ENCODE data around the gene AMH. TPM values are rescaled to one million over a fixed set of nuclear protein-coding genes. Genes with fewer than 3 reads are reported as not detected.
A peak's percentile ranks its signal among the peaks of the same experiment; 100 is the strongest.

AMH gene
- total and polyA plus RNA-seq, 2 of the 13 experiments (the other 11 are each of a cell fraction or from before 2014, with no cell fraction given): 0.03 to 0.18 TPM

DNA sequence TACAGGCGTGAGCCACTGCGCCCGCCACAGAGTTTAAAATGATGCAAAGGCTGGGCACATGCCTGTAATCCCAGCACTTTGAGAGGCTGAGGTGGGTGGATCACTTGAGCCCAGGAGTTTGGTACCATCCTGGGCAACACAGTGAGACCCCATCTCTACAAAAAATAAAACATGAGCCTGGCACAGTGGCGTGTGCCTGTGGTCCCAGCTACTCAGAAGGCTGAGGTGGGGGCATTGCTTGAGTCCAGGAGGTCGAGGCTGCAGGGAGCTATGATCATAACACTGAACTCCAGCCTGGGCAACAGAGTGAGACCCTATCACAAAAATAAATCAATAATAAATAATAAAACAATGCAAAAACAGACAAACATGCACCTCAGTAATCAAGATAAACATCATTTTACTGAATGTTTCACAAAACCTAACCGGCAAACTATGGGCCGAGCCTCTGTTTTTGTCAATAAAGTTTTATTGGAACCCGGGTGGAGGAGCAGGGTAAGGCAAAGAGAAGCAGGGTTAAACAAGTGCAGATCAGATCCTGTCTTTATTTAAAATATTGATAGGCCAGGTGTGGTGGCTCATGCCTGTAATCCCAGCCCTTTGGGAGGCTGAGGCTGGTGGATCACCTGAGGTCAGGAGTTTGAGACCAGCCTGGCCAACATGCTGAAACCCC is 34.8 kb downstream of the AMH start (continued):
- TF ChIP-seq, protein P1, sequence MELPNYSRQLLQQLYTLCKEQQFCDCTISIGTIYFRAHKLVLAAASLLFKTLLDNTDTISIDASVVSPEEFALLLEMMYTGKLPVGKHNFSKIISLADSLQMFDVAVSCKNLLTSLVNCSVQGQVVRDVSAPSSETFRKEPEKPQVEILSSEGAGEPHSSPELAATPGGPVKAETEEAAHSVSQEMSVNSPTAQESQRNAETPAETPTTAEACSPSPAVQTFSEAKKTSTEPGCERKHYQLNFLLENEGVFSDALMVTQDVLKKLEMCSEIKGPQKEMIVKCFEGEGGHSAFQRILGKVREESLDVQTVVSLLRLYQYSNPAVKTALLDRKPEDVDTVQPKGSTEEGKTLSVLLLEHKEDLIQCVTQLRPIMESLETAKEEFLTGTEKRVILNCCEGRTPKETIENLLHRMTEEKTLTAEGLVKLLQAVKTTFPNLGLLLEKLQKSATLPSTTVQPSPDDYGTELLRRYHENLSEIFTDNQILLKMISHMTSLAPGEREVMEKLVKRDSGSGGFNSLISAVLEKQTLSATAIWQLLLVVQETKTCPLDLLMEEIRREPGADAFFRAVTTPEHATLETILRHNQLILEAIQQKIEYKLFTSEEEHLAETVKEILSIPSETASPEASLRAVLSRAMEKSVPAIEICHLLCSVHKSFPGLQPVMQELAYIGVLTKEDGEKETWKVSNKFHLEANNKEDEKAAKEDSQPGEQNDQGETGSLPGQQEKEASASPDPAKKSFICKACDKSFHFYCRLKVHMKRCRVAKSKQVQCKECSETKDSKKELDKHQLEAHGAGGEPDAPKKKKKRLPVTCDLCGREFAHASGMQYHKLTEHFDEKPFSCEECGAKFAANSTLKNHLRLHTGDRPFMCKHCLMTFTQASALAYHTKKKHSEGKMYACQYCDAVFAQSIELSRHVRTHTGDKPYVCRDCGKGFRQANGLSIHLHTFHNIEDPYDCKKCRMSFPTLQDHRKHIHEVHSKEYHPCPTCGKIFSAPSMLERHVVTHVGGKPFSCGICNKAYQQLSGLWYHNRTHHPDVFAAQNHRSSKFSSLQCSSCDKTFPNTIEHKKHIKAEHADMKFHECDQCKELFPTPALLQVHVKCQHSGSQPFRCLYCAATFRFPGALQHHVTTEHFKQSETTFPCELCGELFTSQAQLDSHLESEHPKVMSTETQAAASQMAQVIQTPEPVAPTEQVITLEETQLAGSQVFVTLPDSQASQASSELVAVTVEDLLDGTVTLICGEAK (IDR thresholded peaks at IDR 0.05): peak; percentile 97
- TF ChIP-seq, protein P1 (CRISPR knock-in tag; IDR thresholded peaks at IDR 0.05): peak; percentile 99
- no peak for TF ChIP-seq ZBTB42 (CRISPR knock-in tag; IDR thresholded peaks at IDR 0.05)

Data from HepG2 (cell line).